Thyroid gland (tissue), 4 donors: ENCODE measurements around the gene ZCCHC10. TPM values are rescaled to one million over a fixed set of nuclear protein-coding genes. Genes with fewer than 3 reads are reported as not detected.
"Not testable (repeated sequence)": the region's sequence is repeated elsewhere in the genome, so short reads cannot be mapped to it uniquely, and the experiment has no call there.

ENCODE experiments used
- DNase-seq, 2 donors: peaks; one replicate each; pipeline ENCODE4 v3.0.0-alpha.2; 2019
- H3K27ac ChIP-seq, 3 donors: fragments of 200-600 bp; sonication (generic); 1 replicate in 2 of 3; 2 replicates in 1 of 3; pipeline ENCODE4 v1.5.1; 2016 to 2019; ENCODE audit warnings: mild to moderate bottlenecking in 1 of 3, moderate library complexity in 1 of 3
- H3K27me3 ChIP-seq: fragments of 200-600 bp; sonication (generic); one replicate; pipeline ENCODE4 v1.5.1; 2019
- H3K36me3 ChIP-seq, 2 donors: fragments of 200-600 bp; sonication (generic); one replicate each; pipeline ENCODE4 v1.5.1; 2016 to 2019
- H3K4me1 ChIP-seq, 2 donors: fragments of 200-600 bp; sonication (generic); one replicate each; pipeline ENCODE4 v1.5.1; 2017 to 2019
- H3K4me3 ChIP-seq, 3 donors: fragments of 200-600 bp; sonication (generic); replicated peaks in 1 of 3; 1 replicate in 2 of 3; 2 replicates in 1 of 3; pipeline ENCODE4 v1.5.1; 2016; ENCODE audit warnings: mild to moderate bottlenecking in 1 of 3
- H3K9me3 ChIP-seq: fragments of 200-600 bp; sonication (generic); one replicate; pipeline ENCODE4 v1.5.1; 2017
- CTCF ChIP-seq, 6 experiments: fragments of 200-600 bp in 3 of 6; fragments of 450-650 bp in 3 of 6; sonication (generic) in 3 of 6; IDR thresholded peaks; one replicate each; pipeline ENCODE4 v1.5.1; 2016 to 2019; ENCODE audit warnings: antibody characterized with exemption in 6 of 6, mild to moderate bottlenecking in 2 of 6, inconsistent platforms in 1 of 6, moderate library complexity in 1 of 6
- POLR2A ChIP-seq, 2 donors: fragments of 450-650 bp; IDR thresholded peaks; one replicate each; pipeline ENCODE4 v1.6.1; 2017; ENCODE audit warnings: antibody characterized with exemption in 2 of 2, mild to moderate bottlenecking in 2 of 2, moderate library complexity in 1 of 2
- WGBS, 2 donors: methylation state at CpG; one replicate each; pipeline ENCODE4 v1.1.5; 2017; 5-methylcytosine and 5-hydroxymethylcytosine counted together
- intact Hi-C: fragments of 100-400 bp; cut with DNase I; formaldehyde crosslinking; loops from one replicate; pipeline ENCODE4 v1.15.1; 2023
- total RNA-seq, 4 donors: library from RNA; depleted of rRNA; stranded (reverse); fragments of >200 nt; gene quantifications; one replicate each; pipeline ENCODE4 v1.2.3, GENCODE V29; 2016

ZCCHC10 gene
- total RNA-seq, 4 donors from 2014 or later = 24.7 to 43.4 (median 30.7) TPM

DNA sequence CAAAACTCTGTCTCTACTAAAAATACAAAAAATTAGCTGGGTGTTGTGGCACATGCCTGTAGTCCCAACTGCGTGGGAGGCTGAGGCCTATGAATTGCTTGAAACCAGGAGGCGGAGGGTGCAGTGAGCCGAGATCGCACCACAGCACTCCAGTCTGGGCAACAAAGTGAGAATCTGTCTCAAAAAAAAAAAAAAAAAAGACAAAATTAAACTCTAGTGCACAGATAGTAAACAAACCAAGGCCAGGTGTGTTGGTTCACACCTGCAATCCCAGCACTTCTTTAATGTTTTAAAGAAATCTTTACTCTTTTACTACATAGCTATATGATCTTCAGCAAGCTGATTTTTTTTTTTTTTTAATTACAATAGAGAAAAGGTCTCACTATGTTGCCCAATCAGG is 8.4 kb downstream of the ZCCHC10 start:
- Histone ChIP-seq H3K27me3 (no peaks in the 10 kb centered on the region), H3K4me3 (no peak overlapping the region), H3K27ac (no peak overlapping the region), H3K4me1 (no peaks in the 10 kb centered on the region), H3K36me3 (peaks cover 0 to 2% of the 10 kb centered on the region in 2 donors), H3K9me3 (no peaks in the 10 kb centered on the region)
- no peak for TF ChIP-seq CTCF (IDR thresholded peaks at IDR 0.05)
- no peak for TF ChIP-seq POLR2A (IDR thresholded peaks at IDR 0.05)
- no peak for DNase-seq
- WGBS, 2 donors = 95% methylated on average over 4 of the region's 4 CpGs
- intact Hi-C loops = no loop called here

GRCh38 chr5:133015466-133015865 is 10.9 kb downstream of the ZCCHC10 start:
- WGBS, 2 donors = 89 to 100% methylated on average over 1 of the region's 1 CpG
- no peak for DNase-seq
- TF ChIP-seq POLR2A (IDR thresholded peaks at IDR 0.05) = no peak
- TF ChIP-seq CTCF (IDR thresholded peaks at IDR 0.05) = no peak
- intact Hi-C loops = no loop called here
- Histone ChIP-seq H3K36me3 (peaks cover 0 to 2% of the 10 kb centered on the region in 2 donors), H3K27me3 (no peaks in the 10 kb centered on the region), H3K9me3 (no peaks in the 10 kb centered on the region), H3K4me3 (no peak overlapping the region), H3K27ac (no peak overlapping the region), H3K4me1 (no peaks in the 10 kb centered on the region)

DNA sequence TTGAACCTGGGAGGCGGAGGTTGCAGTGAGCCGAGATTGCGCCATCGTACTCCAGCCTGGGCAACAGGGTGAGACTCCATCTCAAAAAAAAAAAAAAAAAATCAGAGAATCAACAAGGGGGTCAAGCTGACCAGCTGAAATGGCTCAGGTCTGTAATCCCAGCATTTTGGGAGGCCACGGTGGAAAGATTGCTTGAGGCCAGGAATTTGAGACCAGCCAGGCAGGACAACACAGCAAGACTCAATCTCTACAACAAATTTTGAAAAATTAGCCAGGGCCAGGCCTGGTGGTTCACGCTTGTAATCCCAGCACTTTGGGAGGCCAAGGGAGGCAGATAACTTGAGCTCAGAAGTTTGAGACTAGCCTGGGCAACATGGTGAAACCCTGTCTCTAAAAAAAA is 17.9 kb downstream of the ZCCHC10 start:
- 81 to 82% methylated on average over 6 of the region's 6 CpGs for WGBS, 2 donors
- H3K9me3 ChIP-seq, DNase-seq, H3K4me1 ChIP-seq, H3K4me3 ChIP-seq, H3K27ac ChIP-seq, intact Hi-C loops, H3K36me3 ChIP-seq, H3K27me3 ChIP-seq: not testable (repeated sequence)

DNA sequence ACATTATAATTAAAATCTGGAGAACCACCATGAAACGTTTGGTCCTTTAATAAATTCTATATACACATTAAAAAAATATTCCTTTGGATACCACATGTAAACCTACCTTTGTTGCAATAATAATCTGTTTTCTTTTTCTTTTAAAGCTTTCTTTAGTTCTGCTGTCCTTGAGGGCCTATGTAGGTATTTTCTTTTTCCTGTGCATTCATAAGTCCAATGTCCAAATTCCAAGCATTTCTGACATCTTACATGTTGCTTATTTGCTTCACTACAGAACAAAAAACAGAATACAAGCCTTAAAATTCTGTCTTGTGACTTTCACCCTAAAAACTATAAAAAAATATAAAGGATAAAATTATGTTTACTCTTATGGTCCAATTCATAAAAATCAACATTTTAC is 19.7 kb downstream of the ZCCHC10 start:
- TF ChIP-seq CTCF (IDR thresholded peaks at IDR 0.05) = no peak
- no peak for TF ChIP-seq POLR2A (IDR thresholded peaks at IDR 0.05)
- Histone ChIP-seq H3K9me3 (no peaks in the 10 kb centered on the region), H3K36me3 (peaks cover 0 to 6% of the 10 kb centered on the region in 2 donors), H3K4me1 (no peaks in the 10 kb centered on the region), H3K27ac (no peak overlapping the region), H3K4me3 (no peak overlapping the region), H3K27me3 (no peaks in the 10 kb centered on the region)
- no peak for DNase-seq
- 86 to 89% methylated on average over 1 of the region's 1 CpG for WGBS, 2 donors
- intact Hi-C loops = no loop called here

DNA sequence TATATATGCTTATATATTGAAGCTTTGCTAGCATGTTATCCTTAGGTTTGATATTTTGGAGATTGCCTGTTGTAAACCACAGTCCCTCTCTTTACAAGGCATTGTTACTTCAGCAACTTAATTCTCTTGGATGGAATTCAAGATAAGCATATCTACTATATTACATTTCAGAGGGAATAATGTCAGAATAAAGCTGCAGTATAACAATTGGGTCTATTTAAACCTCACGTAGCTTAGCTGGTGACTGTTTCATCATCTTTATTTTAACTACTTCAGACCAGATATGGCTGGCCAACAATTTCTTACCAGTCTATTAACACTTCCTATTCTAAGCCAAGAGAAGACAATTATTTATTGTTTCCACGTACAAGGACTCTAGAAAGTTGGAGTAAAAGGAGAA is 27.1 kb downstream of the ZCCHC10 start:
- H3K4me1 ChIP-seq = no peaks in the 10 kb centered on the region
- 89 to 93% methylated on average over 2 of the region's 2 CpGs for WGBS, 2 donors
- no peak for DNase-seq

More for the DNA sequence above, 27.1 kb downstream of the ZCCHC10 start:
- TF ChIP-seq CTCF (IDR thresholded peaks at IDR 0.05) (no peak), POLR2A (IDR thresholded peaks at IDR 0.05) (no peak)
- Histone ChIP-seq H3K4me3 (no peak overlapping the region), H3K27ac (no peak overlapping the region), H3K36me3 (peaks cover 0 to 3% of the 10 kb centered on the region in 2 donors), H3K27me3 (no peaks in the 10 kb centered on the region), H3K9me3 (no peaks in the 10 kb centered on the region)
- intact Hi-C loops = no loop called here
